Measurements from ENCODE around the gene ARHGEF26. TPM values are rescaled to one million over a fixed set of nuclear protein-coding genes. Genes with fewer than 3 reads are reported as not detected.

ARHGEF26 gene
- total RNA-seq, 2 experiments from 2014 or later: 0.04 TPM; not detected in 1

- no peaks in the 10 kb centered on the region for H3K9me3 Mint-ChIP-seq
- no peak overlapping the region for H3K27ac Mint-ChIP-seq
- no peaks in the 10 kb centered on the region for H3K4me1 Mint-ChIP-seq
- no peaks in the 10 kb centered on the region for H3K36me3 Mint-ChIP-seq
- no peak overlapping the region for H3K4me3 Mint-ChIP-seq
- DNase-seq: no peak
- peaks cover 14% of the 10 kb centered on the region for H3K27me3 Mint-ChIP-seq
Measured at GRCh38 chr3:154168998-154169795, 48.0 kb downstream of the ARHGEF26 start.

- no peaks in the 10 kb centered on the region for H3K4me1 Mint-ChIP-seq
- no peak for DNase-seq
- peaks cover 14% of the 10 kb centered on the region for H3K27me3 Mint-ChIP-seq
- H3K36me3 Mint-ChIP-seq: no peaks in the 10 kb centered on the region
- no peak overlapping the region for H3K27ac Mint-ChIP-seq
- no peaks in the 10 kb centered on the region for H3K9me3 Mint-ChIP-seq
- no peak overlapping the region for H3K4me3 Mint-ChIP-seq
Measured at GRCh38 chr3:154169796-154170110, 48.6 kb downstream of the ARHGEF26 start.

- Mint-ChIP-seq H3K4me3 (no peak overlapping the region), H3K27me3 (peaks cover 14% of the 10 kb centered on the region), H3K9me3 (no peaks in the 10 kb centered on the region), H3K27ac (no peak overlapping the region), H3K4me1 (no peaks in the 10 kb centered on the region), H3K36me3 (no peaks in the 10 kb centered on the region)
- DNase-seq: no peak
Measured at GRCh38 chr3:154170300-154170699, 49.1 kb downstream of the ARHGEF26 start.

- DNase-seq: no peak
- no peaks in the 10 kb centered on the region for H3K4me1 Mint-ChIP-seq
Measured at GRCh38 chr3:154175041-154175440, 53.9 kb downstream of the ARHGEF26 start.

GRCh38 chr3:154176036-154176435, 54.8 kb downstream of the ARHGEF26 start:
- no peaks in the 10 kb centered on the region for H3K36me3 Mint-ChIP-seq
- H3K9me3 Mint-ChIP-seq: no peaks in the 10 kb centered on the region
- no peak overlapping the region for H3K4me3 Mint-ChIP-seq
- H3K27me3 Mint-ChIP-seq: no peaks in the 10 kb centered on the region
- H3K4me1 Mint-ChIP-seq: no peaks in the 10 kb centered on the region
- no peak for DNase-seq
- H3K27ac Mint-ChIP-seq: no peak overlapping the region

More at GRCh38 chr3:154175041-154175440, 53.9 kb downstream of the ARHGEF26 start:
- Mint-ChIP-seq H3K27ac (no peak overlapping the region), H3K9me3 (no peaks in the 10 kb centered on the region), H3K36me3 (no peaks in the 10 kb centered on the region), H3K27me3 (no peaks in the 10 kb centered on the region), H3K4me3 (no peak overlapping the region)

GRCh38 chr3:154177406-154177805, 56.2 kb downstream of the ARHGEF26 start:
- H3K36me3 Mint-ChIP-seq: no peaks in the 10 kb centered on the region
- H3K27me3 Mint-ChIP-seq: peaks cover 4% of the 10 kb centered on the region
- H3K4me3 Mint-ChIP-seq: no peak overlapping the region
- H3K9me3 Mint-ChIP-seq: no peaks in the 10 kb centered on the region
- DNase-seq: no peak
- H3K4me1 Mint-ChIP-seq: no peaks in the 10 kb centered on the region
- no peak overlapping the region for H3K27ac Mint-ChIP-seq

GRCh38 chr3:154178172-154178571, 57.0 kb downstream of the ARHGEF26 start:
- H3K27ac Mint-ChIP-seq: no peak overlapping the region
- peaks cover 4% of the 10 kb centered on the region for H3K27me3 Mint-ChIP-seq
- no peaks in the 10 kb centered on the region for H3K4me1 Mint-ChIP-seq
- no peaks in the 10 kb centered on the region for H3K36me3 Mint-ChIP-seq
- DNase-seq: no peak
- no peak overlapping the region for H3K4me3 Mint-ChIP-seq
- no peaks in the 10 kb centered on the region for H3K9me3 Mint-ChIP-seq

- Mint-ChIP-seq H3K36me3 (no peaks in the 10 kb centered on the region), H3K27ac (no peak overlapping the region), H3K4me3 (no peak overlapping the region), H3K27me3 (peaks cover 7% of the 10 kb centered on the region), H3K4me1 (no peaks in the 10 kb centered on the region), H3K9me3 (no peaks in the 10 kb centered on the region)
- no peak for DNase-seq
Measured at GRCh38 chr3:154180836-154181691, 59.9 kb downstream of the ARHGEF26 start.

GRCh38 chr3:154182322-154182922, 61.2 kb downstream of the ARHGEF26 start:
- Mint-ChIP-seq H3K9me3 (no peaks in the 10 kb centered on the region), H3K4me3 (no peak overlapping the region), H3K36me3 (no peaks in the 10 kb centered on the region)

GRCh38 chr3:154182975-154183374, 61.8 kb downstream of the ARHGEF26 start:
- Mint-ChIP-seq H3K4me3 (no peak overlapping the region), H3K27ac (no peak overlapping the region), H3K9me3 (no peaks in the 10 kb centered on the region), H3K36me3 (no peaks in the 10 kb centered on the region), H3K4me1 (no peaks in the 10 kb centered on the region), H3K27me3 (peaks cover 7% of the 10 kb centered on the region)
- DNase-seq: no peak

More at GRCh38 chr3:154182322-154182922, 61.2 kb downstream of the ARHGEF26 start:
- H3K27ac Mint-ChIP-seq: no peak overlapping the region
- no peak for DNase-seq
- H3K27me3 Mint-ChIP-seq: peaks cover 7% of the 10 kb centered on the region
- H3K4me1 Mint-ChIP-seq: no peaks in the 10 kb centered on the region

GRCh38 chr3:154184582-154184981, 63.4 kb downstream of the ARHGEF26 start:
- no peak for DNase-seq
- H3K27ac Mint-ChIP-seq: no peak overlapping the region
- no peak overlapping the region for H3K4me3 Mint-ChIP-seq
- no peaks in the 10 kb centered on the region for H3K4me1 Mint-ChIP-seq
- no peaks in the 10 kb centered on the region for H3K9me3 Mint-ChIP-seq
- no peaks in the 10 kb centered on the region for H3K36me3 Mint-ChIP-seq
- H3K27me3 Mint-ChIP-seq: peaks cover 7% of the 10 kb centered on the region

GRCh38 chr3:154188437-154188836, 67.2 kb downstream of the ARHGEF26 start:
- no peaks in the 10 kb centered on the region for H3K9me3 Mint-ChIP-seq
- H3K4me1 Mint-ChIP-seq: no peaks in the 10 kb centered on the region
- peaks cover 7% of the 10 kb centered on the region for H3K27me3 Mint-ChIP-seq
- no peak overlapping the region for H3K27ac Mint-ChIP-seq
- no peak overlapping the region for H3K4me3 Mint-ChIP-seq
- H3K36me3 Mint-ChIP-seq: no peaks in the 10 kb centered on the region
- no peak for DNase-seq

- Mint-ChIP-seq H3K27ac (no peak overlapping the region), H3K9me3 (no peaks in the 10 kb centered on the region), H3K36me3 (no peaks in the 10 kb centered on the region), H3K27me3 (peaks cover 7% of the 10 kb centered on the region), H3K4me3 (no peak overlapping the region), H3K4me1 (no peaks in the 10 kb centered on the region)
- DNase-seq: no peak
Measured at GRCh38 chr3:154188846-154189245, 67.7 kb downstream of the ARHGEF26 start.

- Mint-ChIP-seq H3K9me3 (no peaks in the 10 kb centered on the region), H3K4me1 (no peaks in the 10 kb centered on the region), H3K36me3 (no peaks in the 10 kb centered on the region), H3K4me3 (no peak overlapping the region), H3K27me3 (peaks cover 8% of the 10 kb centered on the region), H3K27ac (no peak overlapping the region)
- DNase-seq: no peak
Measured at GRCh38 chr3:154191520-154191919, 70.3 kb downstream of the ARHGEF26 start.

GRCh38 chr3:154192225-154192624, 71.0 kb downstream of the ARHGEF26 start:
- Mint-ChIP-seq H3K4me3 (no peak overlapping the region), H3K9me3 (no peaks in the 10 kb centered on the region), H3K4me1 (no peaks in the 10 kb centered on the region), H3K27me3 (peaks cover 8% of the 10 kb centered on the region), H3K27ac (no peak overlapping the region), H3K36me3 (no peaks in the 10 kb centered on the region)
- no peak for DNase-seq
